ENCODE results near the gene APOM. TPM values are rescaled to one million over a fixed set of nuclear protein-coding genes. Genes with fewer than 3 reads are reported as not detected.

The APOM gene
- total RNA-seq, 1 experiment from 2014 or later = 2.5 TPM

GRCh38 chr6:31707701-31708100 is 52.0 kb downstream of the APOM start:
- intact Hi-C loops (cut with micrococcal nuclease; ENCODE audit: unreplicated experiment) = no loop called here
- CTCF ChIA-PET = no interaction called here
- POLR2A ChIA-PET (ENCODE audit: low non-redundant PET) = no interaction called here
- no peaks in the 10 kb centered on the region for H3K4me1 ChIP-seq (ENCODE audit: insufficient read depth, low read length, poor library complexity, severe bottlenecking)
- no peak overlapping the region for H3K4me3 ChIP-seq (ENCODE audit: low read depth, low read length, poor library complexity, severe bottlenecking)
- BruUV-seq (replicated peaks) = no TSS peak
- no peaks in the 10 kb centered on the region for H3K27me3 ChIP-seq (replicated peaks; ENCODE audit: insufficient read depth, low read depth, low read length, poor library complexity)
- no peaks in the 10 kb centered on the region for H3K9me3 ChIP-seq (ENCODE audit: low read depth, low read length, poor library complexity, severe bottlenecking)
- DNase-seq (ENCODE audit: low spot score) = no peak
- no peaks in the 10 kb centered on the region for H3K36me3 ChIP-seq (ENCODE audit: insufficient read depth, low read length, poor library complexity, severe bottlenecking)
- TF ChIP-seq EZH2 (IDR thresholded peaks at IDR 0.05; ENCODE audit: borderline replicate concordance, low read depth, low read length, poor library complexity, severe bottlenecking) = no peak
- no peak for TF ChIP-seq CTCF (conservative IDR thresholded peaks at IDR 0.05; ENCODE audit: low read depth, low read length)
- no peak overlapping the region for H3K27ac ChIP-seq (ENCODE audit: low read depth, low read length, poor library complexity, severe bottlenecking)

Small RNA genes lying within 50 kb of the gene (microRNA-seq; reads per million reads assigned to microRNA genes)
- gene MIR4646 (not detected), gene MIR6832 (1.1 reads per million)

Other genes starting within 250 kb of the APOM start
- 11.1 and 12.7 TPM in 2 replicates for gene MICB, start 157.7 kb upstream of the APOM start, total RNA-seq (2021)
- gene MCCD1, start 126.9 kb upstream of the APOM start, total RNA-seq (2021) = not detected in 2 replicates
- gene DDX39B, start 113.9 kb upstream of the APOM start, total RNA-seq (2021) = 558 and 594 TPM in 2 replicates
- 2.5 and 3.1 TPM in 2 replicates for gene ATP6V1G2, start 109.3 kb upstream of the APOM start, total RNA-seq (2021)
- gene NFKBIL1, start 108.3 kb upstream of the APOM start, total RNA-seq (2021) = 15.7 and 17.2 TPM in 2 replicates
- gene LTA, start 83.6 kb upstream of the APOM start, total RNA-seq (2021) = not detected in 2 replicates
- gene TNF, start 80.3 kb upstream of the APOM start, total RNA-seq (2021) = 0.17 and 0.42 TPM in 2 replicates
- gene LTB, start 73.5 kb upstream of the APOM start, total RNA-seq (2021) = not detected in 2 replicates
- gene LST1, start 69.6 kb upstream of the APOM start, total RNA-seq (2021) = not detected in 2 replicates
- not detected in 2 replicates for gene NCR3, start 62.9 kb upstream of the APOM start, total RNA-seq (2021)
- 0.64 and 0.68 TPM in 2 replicates for gene AIF1, start 40.7 kb upstream of the APOM start, total RNA-seq (2021)
- 289 and 313 TPM in 2 replicates for gene PRRC2A, start 35.2 kb upstream of the APOM start, total RNA-seq (2021)
- gene BAG6, start 3.2 kb upstream of the APOM start, total RNA-seq (2021) = 391 and 393 TPM in 2 replicates
- gene C6orf47, start 4.9 kb downstream of the APOM start, total RNA-seq (2021) = 20.1 and 21.3 TPM in 2 replicates
- gene GPANK1, start 9.1 kb downstream of the APOM start, total RNA-seq (2021) = 27.7 and 32.0 TPM in 2 replicates
- 252 and 253 TPM in 2 replicates for gene CSNK2B, start 10.2 kb downstream of the APOM start, total RNA-seq (2021)
- gene LY6G5B, start 14.1 kb downstream of the APOM start, total RNA-seq (2021) = 18.9 and 19.4 TPM in 2 replicates
- gene LY6G5C, start 25.2 kb downstream of the APOM start, total RNA-seq (2021) = 3.9 and 6.8 TPM in 2 replicates
- 36.3 and 45.6 TPM in 2 replicates for gene ABHD16A, start 47.4 kb downstream of the APOM start, total RNA-seq (2021)
- gene LY6G6F, start 51.0 kb downstream of the APOM start, total RNA-seq (2021) = not detected in 2 replicates
- not detected in 2 replicates for gene LY6G6D, start 59.5 kb downstream of the APOM start, total RNA-seq (2021)
- 0.42 and 0.80 TPM in 2 replicates for gene LY6G6C, start 65.9 kb downstream of the APOM start, total RNA-seq (2021)
- gene MPIG6B, start 67.5 kb downstream of the APOM start, total RNA-seq (2021) = not detected in 2 replicates
- gene DDAH2, start 73.4 kb downstream of the APOM start, total RNA-seq (2021) = 68.2 and 86.7 TPM in 2 replicates
- gene CLIC1, start 80.6 kb downstream of the APOM start, total RNA-seq (2021) = 371 and 431 TPM in 2 replicates
- 76.4 and 102 TPM in 2 replicates for gene MSH5, start 84.1 kb downstream of the APOM start, total RNA-seq (2021)
- 9.9 and 19.9 TPM in 2 replicates for gene SAPCD1, start 106.8 kb downstream of the APOM start, total RNA-seq (2021)
- gene VWA7, start 121.4 kb downstream of the APOM start, total RNA-seq (2021) = 2.7 and 2.8 TPM in 2 replicates
- gene VARS1, start 139.9 kb downstream of the APOM start, total RNA-seq (2021) = 233 and 247 TPM in 2 replicates
- 99.8 and 104 TPM in 2 replicates for gene LSM2, start 151.1 kb downstream of the APOM start, total RNA-seq (2021)
- gene HSPA1L, start 159.4 kb downstream of the APOM start, total RNA-seq (2021) = 1.1 and 1.4 TPM in 2 replicates
- 113 and 129 TPM in 2 replicates for gene HSPA1A, start 159.6 kb downstream of the APOM start, total RNA-seq (2021)
- 116 and 131 TPM in 2 replicates for gene HSPA1B, start 171.8 kb downstream of the APOM start, total RNA-seq (2021)
- 28.5 and 34.3 TPM in 2 replicates for gene NEU1, start 206.9 kb downstream of the APOM start, total RNA-seq (2021)
- not detected in 2 replicates for gene SLC44A4, start 223.1 kb downstream of the APOM start, total RNA-seq (2021)
- gene EHMT2, start 241.8 kb downstream of the APOM start, total RNA-seq (2021) = 117 TPM in 2 replicates
- 21.3 and 25.5 TPM in 2 replicates for gene ZBTB12, start 246.2 kb downstream of the APOM start, total RNA-seq (2021)

Measured in A673 (cell line).